HG02642 (cell line): ENCODE results near the gene ITGA4.

Source experiments
- ATAC-seq: cut with Tn5 transposase; IDR thresholded peaks from one replicate; pipeline ENCODE4 v1.9.1; 2021; ENCODE audit warnings: mild to moderate bottlenecking; ENCODE audit not compliant: unreplicated experiment, poor library complexity

ITGA4 gene

GRCh38 chr2:181485638-181485946, 28.4 kb downstream of the ITGA4 start:
- ATAC-seq = no peak

- no peak for ATAC-seq
These were observed 42.0 kb downstream of the ITGA4 start for GRCh38 chr2:181499231-181499630.

GRCh38 chr2:181500201-181500600, 43.0 kb downstream of the ITGA4 start:
- no peak for ATAC-seq

- no peak for ATAC-seq
These were observed 58.5 kb downstream of the ITGA4 start for GRCh38 chr2:181515719-181516118.

- ATAC-seq = no peak
These were observed 59.8 kb downstream of the ITGA4 start for GRCh38 chr2:181516992-181517391.

GRCh38 chr2:181517685-181518301, 60.6 kb downstream of the ITGA4 start:
- no peak for ATAC-seq

GRCh38 chr2:181520253-181520652, 63.1 kb downstream of the ITGA4 start:
- ATAC-seq = no peak

GRCh38 chr2:181523756-181524155, 66.6 kb downstream of the ITGA4 start:
- no peak for ATAC-seq

- ATAC-seq = no peak
These were observed 68.8 kb downstream of the ITGA4 start for GRCh38 chr2:181526014-181526413.

- no peak for ATAC-seq
These were observed 69.9 kb downstream of the ITGA4 start for GRCh38 chr2:181527058-181527457.

- ATAC-seq = no peak
These were observed 71.3 kb downstream of the ITGA4 start for GRCh38 chr2:181528441-181528840.

- ATAC-seq = no peak
These were observed 79.5 kb downstream of the ITGA4 start for GRCh38 chr2:181536730-181537129.

GRCh38 chr2:181540421-181540820, 83.2 kb downstream of the ITGA4 start:
- ATAC-seq = no peak

- ATAC-seq = no peak
These were observed 85.0 kb downstream of the ITGA4 start for GRCh38 chr2:181542170-181542569.

GRCh38 chr2:181546086-181546485, 88.9 kb downstream of the ITGA4 start:
- no peak for ATAC-seq

GRCh38 chr2:181552808-181553207, 95.6 kb downstream of the ITGA4 start:
- ATAC-seq = no peak

GRCh38 chr2:181553244-181553643, 96.1 kb downstream of the ITGA4 start:
- ATAC-seq = no peak

- ATAC-seq = no peak
These were observed 97.1 kb downstream of the ITGA4 start for GRCh38 chr2:181554061-181554830.

GRCh38 chr2:181558371-181558770, 101.2 kb downstream of the ITGA4 start:
- no peak for ATAC-seq

- ATAC-seq = no peak
These were observed 106.0 kb downstream of the ITGA4 start for GRCh38 chr2:181563101-181563692.

GRCh38 chr2:181566334-181567032, 109.3 kb downstream of the ITGA4 start:
- no peak for ATAC-seq
